ENCODE results near the gene MYO3B. TPM values are rescaled to one million over a fixed set of nuclear protein-coding genes. Genes with fewer than 3 reads are reported as not detected.
A peak's percentile ranks its signal among the peaks of the same experiment; 100 is the strongest.
"Not testable (repeated sequence)": the region's sequence is repeated elsewhere in the genome, so short reads cannot be mapped to it uniquely, and the experiment has no call there.

Gene MYO3B
- polyA plus RNA-seq, 3 donors from 2014 or later, result not detected

GRCh38 chr2:170349269-170349668, 171.3 kb downstream of the MYO3B start:
- H3K4me1 Mint-ChIP-seq; H3K9me3 Mint-ChIP-seq; H3K36me3 Mint-ChIP-seq; H3K27me3 Mint-ChIP-seq (ENCODE audit: low read depth in 3 of 3); DNase-seq; H3K27ac Mint-ChIP-seq; H3K4me3 Mint-ChIP-seq: not testable (repeated sequence)

GRCh38 chr2:170350929-170351826, 173.2 kb downstream of the MYO3B start:
- no peaks in the 10 kb centered on the region for H3K36me3 Mint-ChIP-seq
- H3K27ac Mint-ChIP-seq, result no peak overlapping the region
- DNase-seq, result no peak
- H3K27me3 Mint-ChIP-seq (ENCODE audit: low read depth in 3 of 3), result peaks cover 0 to 3% (median 2%) of the 10 kb centered on the region in 3 donors
- peaks cover 14 to 20% of the 10 kb centered on the region in 2 donors for H3K4me1 Mint-ChIP-seq
- no peak overlapping the region for H3K4me3 Mint-ChIP-seq
- no peaks in the 10 kb centered on the region for H3K9me3 Mint-ChIP-seq

GRCh38 chr2:170353723-170354122, 175.8 kb downstream of the MYO3B start:
- Mint-ChIP-seq H3K27ac (no peak overlapping the region), H3K27me3 (ENCODE audit: low read depth in 3 of 3) (peaks cover 0 to 3% (median 0%) of the 10 kb centered on the region in 3 donors), H3K9me3 (no peaks in the 10 kb centered on the region), H3K4me3 (no peak overlapping the region), H3K36me3 (no peaks in the 10 kb centered on the region), H3K4me1 (peaks cover 14 to 20% of the 10 kb centered on the region in 2 donors)
- no peak for DNase-seq

- H3K9me3 Mint-ChIP-seq, result no peaks in the 10 kb centered on the region
- H3K4me1 Mint-ChIP-seq, result peaks cover 14 to 20% of the 10 kb centered on the region in 2 donors
- H3K27me3 Mint-ChIP-seq (ENCODE audit: low read depth in 3 of 3), result peaks cover 0 to 3% (median 0%) of the 10 kb centered on the region in 3 donors
- H3K27ac Mint-ChIP-seq, result no peak overlapping the region
- DNase-seq, result no peak
- no peaks in the 10 kb centered on the region for H3K36me3 Mint-ChIP-seq
- H3K4me3 Mint-ChIP-seq, result no peak overlapping the region
Measured at GRCh38 chr2:170354388-170354787, 176.4 kb downstream of the MYO3B start.

- no peak for DNase-seq
- Mint-ChIP-seq H3K27me3 (ENCODE audit: low read depth in 3 of 3) (peaks cover 0 to 3% (median 0%) of the 10 kb centered on the region in 3 donors), H3K4me3 (peak overlapping the region in 1 of 5 donors; percentile 13), H3K9me3 (no peaks in the 10 kb centered on the region), H3K27ac (peak overlapping the region in 1 of 6 donors; percentile 38), H3K36me3 (no peaks in the 10 kb centered on the region), H3K4me1 (peaks cover 14 to 20% of the 10 kb centered on the region in 2 donors)
Measured at GRCh38 chr2:170354855-170355780, 177.2 kb downstream of the MYO3B start.

- Mint-ChIP-seq H3K4me3 (no peak overlapping the region), H3K36me3 (no peaks in the 10 kb centered on the region), H3K9me3 (no peaks in the 10 kb centered on the region), H3K27ac (no peak overlapping the region), H3K4me1 (peaks cover 11 to 22% of the 10 kb centered on the region in 2 donors), H3K27me3 (ENCODE audit: low read depth in 3 of 3) (peaks cover 0 to 4% (median 0%) of the 10 kb centered on the region in 3 donors)
- DNase-seq, result no peak
Measured at GRCh38 chr2:170359466-170359865, 181.5 kb downstream of the MYO3B start.

- H3K4me3 Mint-ChIP-seq, result no peak overlapping the region
- no peaks in the 10 kb centered on the region for H3K9me3 Mint-ChIP-seq
- H3K27ac Mint-ChIP-seq, result no peak overlapping the region
- peaks cover 0 to 4% (median 2%) of the 10 kb centered on the region in 3 donors for H3K27me3 Mint-ChIP-seq (ENCODE audit: low read depth in 3 of 3)
- no peaks in the 10 kb centered on the region for H3K36me3 Mint-ChIP-seq
- peaks cover under 1 to 10% of the 10 kb centered on the region in 2 donors for H3K4me1 Mint-ChIP-seq
- DNase-seq, result no peak
Measured at GRCh38 chr2:170360546-170361089, 182.7 kb downstream of the MYO3B start.

GRCh38 chr2:170361090-170361936, 183.4 kb downstream of the MYO3B start:
- Mint-ChIP-seq H3K9me3 (no peaks in the 10 kb centered on the region), H3K4me1 (peaks cover 0 to 8% of the 10 kb centered on the region in 2 donors), H3K36me3 (no peaks in the 10 kb centered on the region), H3K27ac (no peak overlapping the region), H3K4me3 (peak overlapping the region in 1 of 5 donors; percentile 30), H3K27me3 (ENCODE audit: low read depth in 3 of 3) (peaks cover 0 to 4% (median 4%) of the 10 kb centered on the region in 3 donors)
- peak; percentile 16 to 39 (median 19) for DNase-seq

- no peak overlapping the region for H3K4me3 Mint-ChIP-seq
- DNase-seq, result no peak
- no peaks in the 10 kb centered on the region for H3K36me3 Mint-ChIP-seq
- H3K9me3 Mint-ChIP-seq, result no peaks in the 10 kb centered on the region
- no peak overlapping the region for H3K27ac Mint-ChIP-seq
- peaks cover 0 to 8% of the 10 kb centered on the region in 2 donors for H3K4me1 Mint-ChIP-seq
- peaks cover 0 to 7% (median 4%) of the 10 kb centered on the region in 3 donors for H3K27me3 Mint-ChIP-seq (ENCODE audit: low read depth in 3 of 3)
Measured at GRCh38 chr2:170362313-170362870, 184.4 kb downstream of the MYO3B start.

GRCh38 chr2:170362871-170363631, 185.1 kb downstream of the MYO3B start:
- no peak for DNase-seq
- Mint-ChIP-seq H3K36me3 (no peaks in the 10 kb centered on the region), H3K9me3 (no peaks in the 10 kb centered on the region), H3K27me3 (ENCODE audit: low read depth in 3 of 3) (peaks cover 0 to 7% (median 4%) of the 10 kb centered on the region in 3 donors), H3K4me3 (no peak overlapping the region), H3K4me1 (peaks cover 0 to 8% of the 10 kb centered on the region in 2 donors), H3K27ac (no peak overlapping the region)

GRCh38 chr2:170365003-170365402, 187.1 kb downstream of the MYO3B start:
- Mint-ChIP-seq H3K9me3 (no peaks in the 10 kb centered on the region), H3K4me3 (no peak overlapping the region), H3K27me3 (ENCODE audit: low read depth in 3 of 3) (peaks cover 2 to 9% (median 4%) of the 10 kb centered on the region in 3 donors), H3K27ac (no peak overlapping the region), H3K4me1 (peaks cover 0 to 13% of the 10 kb centered on the region in 2 donors), H3K36me3 (no peaks in the 10 kb centered on the region)
- no peak for DNase-seq

- H3K27me3 Mint-ChIP-seq (ENCODE audit: low read depth in 3 of 3), result peaks cover 2 to 7% (median 4%) of the 10 kb centered on the region in 3 donors
- H3K27ac Mint-ChIP-seq, result no peak overlapping the region
- no peaks in the 10 kb centered on the region for H3K9me3 Mint-ChIP-seq
- no peaks in the 10 kb centered on the region for H3K36me3 Mint-ChIP-seq
- peaks cover 0 to 13% of the 10 kb centered on the region in 2 donors for H3K4me1 Mint-ChIP-seq
- DNase-seq, result no peak
- no peak overlapping the region for H3K4me3 Mint-ChIP-seq
Measured at GRCh38 chr2:170365686-170366085, 187.7 kb downstream of the MYO3B start.

Data from immature natural killer cell (primary cell).